Liver (tissue), 9 donors: Measurements from ENCODE around the gene SIDT2. TPM values are rescaled to one million over a fixed set of nuclear protein-coding genes. Genes with fewer than 3 reads are reported as not detected.
A peak's percentile ranks its signal among the peaks of the same experiment; 100 is the strongest.

Source experiments
- DNase-seq: peaks from one replicate; pipeline ENCODE4 v3.0.0-alpha.2; 2017; ENCODE audit warnings: low spot score
- H3K27ac ChIP-seq, 2 donors: one replicate each; pipeline ENCODE4 v1.7.0; 2013; ENCODE audit warnings: inconsistent platforms in 2 of 2, low read length in 2 of 2, control low read depth in 1 of 2, low read depth in 1 of 2, mild to moderate bottlenecking in 1 of 2
- H3K27me3 ChIP-seq, 4 donors: one replicate each; pipeline versions ENCODE4 v1.6.1 to v1.7.0; 2013; ENCODE audit warnings: low read length in 3 of 4, inconsistent platforms in 1 of 4, mild to moderate bottlenecking in 1 of 4, moderate library complexity in 1 of 4; ENCODE audit not compliant: control insufficient read depth in 4 of 4, insufficient read depth in 4 of 4
- H3K36me3 ChIP-seq, 4 donors: one replicate each; pipeline versions ENCODE4 v1.6.1 to v1.7.0; 2013; ENCODE audit warnings: low read length in 3 of 4, mild to moderate bottlenecking in 3 of 4, low read depth in 1 of 4, moderate library complexity in 1 of 4; ENCODE audit not compliant: control insufficient read depth in 4 of 4, insufficient read depth in 3 of 4
- H3K4me1 ChIP-seq, 4 donors: one replicate each; pipeline versions ENCODE4 v1.6.1 to v1.7.0; 2013; ENCODE audit warnings: low read length in 3 of 4, mild to moderate bottlenecking in 3 of 4, moderate library complexity in 1 of 4; ENCODE audit not compliant: control insufficient read depth in 4 of 4, insufficient read depth in 4 of 4
- H3K4me3 ChIP-seq, 3 donors: one replicate each; pipeline versions ENCODE4 v1.6.1 to v1.7.0; 2013; ENCODE audit warnings: low read length in 3 of 3, control low read depth in 1 of 3, low read depth in 1 of 3, mild to moderate bottlenecking in 1 of 3
- H3K9ac ChIP-seq, 2 donors: one replicate each; pipeline ENCODE4 v1.7.0; 2013; ENCODE audit warnings: low read length in 2 of 2, mild to moderate bottlenecking in 2 of 2, moderate library complexity in 2 of 2, control low read depth in 1 of 2, low read depth in 1 of 2
- H3K9me3 ChIP-seq, 4 donors: one replicate each; pipeline versions ENCODE4 v1.6.1 to v1.7.0; 2013; ENCODE audit warnings: low read length in 3 of 4; ENCODE audit not compliant: control insufficient read depth in 4 of 4
- CTCF ChIP-seq: fragments of 150-350 bp; IDR thresholded peaks from 2 replicates; pipeline ENCODE4 v1.5.1; 2017; ENCODE audit warnings: improper control_type of control experiment, low read depth, low read length; ENCODE audit not compliant: missing input control
- EGR1 ChIP-seq, 2 donors: IDR thresholded peaks; 2 replicates each; pipeline ENCODE4 v1.6.1; 2016 to 2018; ENCODE audit warnings: antibody characterized with exemption in 2 of 2, low read depth in 2 of 2
- FOXA1 ChIP-seq: IDR thresholded peaks from 2 replicates; pipeline ENCODE4 v1.6.1; 2016; ENCODE audit warnings: antibody characterized with exemption
- FOXA2 ChIP-seq: IDR thresholded peaks from 2 replicates; pipeline ENCODE4 v1.6.1; 2016; ENCODE audit warnings: antibody characterized with exemption
- HNF4A ChIP-seq, 2 donors: conservative IDR thresholded peaks; 2 replicates each; pipeline ENCODE4 v1.6.1; 2016; ENCODE audit warnings: antibody characterized with exemption in 2 of 2, mild to moderate bottlenecking in 2 of 2
- HNF4G ChIP-seq: IDR thresholded peaks from 2 replicates; pipeline ENCODE4 v1.6.1; 2016; ENCODE audit warnings: antibody characterized with exemption
- JUND ChIP-seq, 2 donors: IDR thresholded peaks; 2 replicates each; pipeline ENCODE4 v1.6.1; 2016; ENCODE audit warnings: antibody characterized with exemption in 2 of 2
- NR2F2 ChIP-seq: IDR thresholded peaks from 2 replicates; pipeline ENCODE4 v1.6.1; 2016; ENCODE audit warnings: antibody characterized with exemption
- RAD21 ChIP-seq, 2 donors: IDR thresholded peaks; 2 replicates each; pipeline ENCODE4 v1.6.1; 2016; ENCODE audit warnings: antibody characterized with exemption in 2 of 2, mild to moderate bottlenecking in 2 of 2
- RXRA ChIP-seq, 2 donors: IDR thresholded peaks; 2 replicates each; pipeline ENCODE4 v1.6.1; 2017 to 2018; ENCODE audit warnings: antibody characterized with exemption in 2 of 2, mild to moderate bottlenecking in 1 of 2
- SP1 ChIP-seq: IDR thresholded peaks from 2 replicates; pipeline ENCODE4 v1.6.1; 2018; ENCODE audit warnings: antibody characterized with exemption, mild to moderate bottlenecking
- YY1 ChIP-seq: IDR thresholded peaks from 2 replicates; pipeline ENCODE4 v1.6.1; 2016; ENCODE audit warnings: antibody characterized with exemption, mild to moderate bottlenecking
- ZBTB33 ChIP-seq: IDR thresholded peaks from 2 replicates; pipeline ENCODE4 v1.6.1; 2016; ENCODE audit warnings: antibody characterized with exemption
- WGBS: extraction: QIAGEN DNeasy Blood & Tissue Kit; methylation state at CpG from one replicate; pipeline ENCODE4 v1.1.7; 2013; 5-methylcytosine and 5-hydroxymethylcytosine counted together
- polyA plus RNA-seq, 2 donors: library from polyadenylated mRNA; stranded (reverse) in 1 of 2; unstranded in 1 of 2; fragments of 200-250 nt in 1 of 2; fragments of >200 nt in 1 of 2; fragmentation: Nextera tagmentation in 1 of 2; extraction: Ambion mirVana in 1 of 2; gene quantifications; one replicate each; pipeline versions ENCODE4 v1.2.1 to v1.2.3, GENCODE V29; 2013 to 2015
- total RNA-seq, 2 donors: library from RNA; depleted of rRNA; stranded (reverse); fragments of >200 nt; gene quantifications; one replicate each; pipeline ENCODE4 v1.2.3, GENCODE V29; 2014
- TF ChIP-seq, protein P1 (sequence below): IDR thresholded peaks from 2 replicates; pipeline ENCODE4 v1.6.1; 2016; ENCODE audit warnings: antibody characterized with exemption, mild to moderate bottlenecking
- TF ChIP-seq, protein P2 (sequence below): IDR thresholded peaks from 2 replicates; pipeline ENCODE4 v1.6.1; 2016; ENCODE audit warnings: antibody characterized with exemption
- donor health status: healthy.
- donor health status: healthy.
- donor health status: healthy.
- donor health status: healthy.
- donor health status: healthy.

Gene SIDT2
- total and polyA plus RNA-seq, 4 donors: 11.2 to 42.9 (median 22.4) TPM

DNA sequence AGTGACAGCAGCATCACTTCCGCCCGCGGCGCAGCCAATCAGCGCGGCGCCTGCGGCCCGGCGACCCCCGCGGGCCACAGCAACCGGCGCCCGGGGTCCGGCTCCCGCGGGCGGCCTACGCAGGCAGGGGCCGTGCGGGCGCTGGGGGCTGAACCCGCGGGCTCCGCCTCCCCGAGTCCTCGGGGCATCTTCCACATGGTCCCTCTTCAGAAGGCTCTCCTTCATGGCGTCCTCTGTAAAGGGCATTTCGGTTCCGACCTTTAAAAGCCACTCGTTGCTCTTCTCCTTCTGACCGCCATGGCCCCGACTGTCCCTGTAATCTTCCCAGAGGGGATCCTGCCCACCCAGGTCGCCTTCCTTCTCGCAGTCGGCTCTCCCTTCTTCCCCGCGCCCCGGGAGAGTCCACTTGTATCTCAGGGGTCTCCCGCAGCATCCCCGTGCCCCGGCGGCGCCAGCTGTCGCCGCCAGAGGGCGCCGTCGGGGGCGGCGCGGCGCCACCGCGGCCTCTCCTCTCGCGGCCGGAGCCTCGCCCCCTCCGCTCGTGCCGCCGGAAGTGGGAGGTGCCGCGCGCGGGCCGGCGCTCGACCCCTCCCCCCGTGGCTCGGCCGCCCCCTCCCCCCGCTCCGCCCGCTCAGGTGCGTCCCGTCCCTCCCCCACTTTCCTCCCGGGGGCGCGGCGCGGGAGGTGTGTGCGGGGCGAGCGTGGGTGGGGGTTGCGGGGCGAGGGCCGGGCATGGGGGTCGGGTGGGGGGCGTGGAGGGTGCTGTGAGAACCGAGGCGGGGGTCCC is 53.7 kb downstream of the SIDT2 start, which contains the start of gene RNF214 (continued):
- TF ChIP-seq, protein P1, sequence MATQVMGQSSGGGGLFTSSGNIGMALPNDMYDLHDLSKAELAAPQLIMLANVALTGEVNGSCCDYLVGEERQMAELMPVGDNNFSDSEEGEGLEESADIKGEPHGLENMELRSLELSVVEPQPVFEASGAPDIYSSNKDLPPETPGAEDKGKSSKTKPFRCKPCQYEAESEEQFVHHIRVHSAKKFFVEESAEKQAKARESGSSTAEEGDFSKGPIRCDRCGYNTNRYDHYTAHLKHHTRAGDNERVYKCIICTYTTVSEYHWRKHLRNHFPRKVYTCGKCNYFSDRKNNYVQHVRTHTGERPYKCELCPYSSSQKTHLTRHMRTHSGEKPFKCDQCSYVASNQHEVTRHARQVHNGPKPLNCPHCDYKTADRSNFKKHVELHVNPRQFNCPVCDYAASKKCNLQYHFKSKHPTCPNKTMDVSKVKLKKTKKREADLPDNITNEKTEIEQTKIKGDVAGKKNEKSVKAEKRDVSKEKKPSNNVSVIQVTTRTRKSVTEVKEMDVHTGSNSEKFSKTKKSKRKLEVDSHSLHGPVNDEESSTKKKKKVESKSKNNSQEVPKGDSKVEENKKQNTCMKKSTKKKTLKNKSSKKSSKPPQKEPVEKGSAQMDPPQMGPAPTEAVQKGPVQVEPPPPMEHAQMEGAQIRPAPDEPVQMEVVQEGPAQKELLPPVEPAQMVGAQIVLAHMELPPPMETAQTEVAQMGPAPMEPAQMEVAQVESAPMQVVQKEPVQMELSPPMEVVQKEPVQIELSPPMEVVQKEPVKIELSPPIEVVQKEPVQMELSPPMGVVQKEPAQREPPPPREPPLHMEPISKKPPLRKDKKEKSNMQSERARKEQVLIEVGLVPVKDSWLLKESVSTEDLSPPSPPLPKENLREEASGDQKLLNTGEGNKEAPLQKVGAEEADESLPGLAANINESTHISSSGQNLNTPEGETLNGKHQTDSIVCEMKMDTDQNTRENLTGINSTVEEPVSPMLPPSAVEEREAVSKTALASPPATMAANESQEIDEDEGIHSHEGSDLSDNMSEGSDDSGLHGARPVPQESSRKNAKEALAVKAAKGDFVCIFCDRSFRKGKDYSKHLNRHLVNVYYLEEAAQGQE: no peak

DNA sequence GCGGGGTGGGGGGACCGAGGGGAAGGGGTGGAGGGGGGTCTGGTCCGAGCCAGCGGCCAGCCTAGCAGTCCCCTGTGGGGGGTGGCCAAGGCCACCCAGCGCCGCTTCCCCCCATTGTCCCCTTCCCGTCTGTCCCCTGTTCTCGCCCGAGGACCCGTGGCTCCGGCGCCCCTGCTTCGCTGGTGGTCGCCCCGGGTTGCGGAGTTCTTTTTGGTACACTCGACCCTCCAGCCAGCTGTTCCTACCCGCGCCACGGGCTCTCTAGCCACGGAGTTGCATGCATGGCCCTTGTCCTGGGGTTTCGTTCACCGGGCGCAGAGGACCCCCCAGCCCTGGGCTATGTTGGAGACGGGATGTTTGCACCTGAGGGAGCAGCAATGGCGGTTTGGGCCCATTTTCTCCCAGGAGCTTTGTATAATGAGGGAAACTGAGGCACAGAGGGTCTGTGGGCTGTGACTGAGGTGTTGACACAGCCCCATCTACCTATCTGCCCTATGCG is 54.4 kb downstream of the SIDT2 start:
- no peak for DNase-seq
- peaks cover 3 to 26% (median 20%) of the 10 kb centered on the region in 4 donors for H3K4me1 ChIP-seq
- H3K9ac ChIP-seq: peak overlapping the region; percentile 8 to 32
- TF ChIP-seq ZBTB33 (no peak), NR2F2 (no peak)
- WGBS: 2% methylated on average over 27 of the region's 27 CpGs
- peak overlapping the region; percentile 39 to 59 for H3K27ac ChIP-seq
- peak overlapping the region; percentile 70 to 83 (median 82) for H3K4me3 ChIP-seq
- H3K36me3 ChIP-seq: peaks cover 5 to 14% (median 9%) of the 10 kb centered on the region in 4 donors
- no peaks in the 10 kb centered on the region for H3K9me3 ChIP-seq
- H3K27me3 ChIP-seq: no peaks in the 10 kb centered on the region

- no peak overlapping the region for H3K4me3 ChIP-seq
- no peak overlapping the region for H3K27ac ChIP-seq
- WGBS: 95% methylated on average over 5 of the region's 5 CpGs
- peaks cover 2 to 21% (median 10%) of the 10 kb centered on the region in 4 donors for H3K36me3 ChIP-seq
- peaks cover 0 to 5% (median 4%) of the 10 kb centered on the region in 4 donors for H3K4me1 ChIP-seq
- H3K9me3 ChIP-seq: no peaks in the 10 kb centered on the region
- no peak overlapping the region for H3K9ac ChIP-seq
- DNase-seq: no peak
- H3K27me3 ChIP-seq: no peaks in the 10 kb centered on the region
- TF ChIP-seq ZBTB33 (no peak), RAD21 (IDR thresholded peaks at IDR 0.05) (no peak), HNF4A (conservative IDR thresholded peaks at IDR 0.05) (no peak), SP1 (no peak), CTCF (no peak), NR2F2 (no peak), YY1 (no peak), EGR1 (IDR thresholded peaks at IDR 0.05; ENCODE audit: low read depth in 2 of 2) (no peak), FOXA2 (no peak), RXRA (IDR thresholded peaks at IDR 0.05) (no peak), JUND (IDR thresholded peaks at IDR 0.05) (no peak), HNF4G (no peak), FOXA1 (no peak)
- TF ChIP-seq, protein P2, sequence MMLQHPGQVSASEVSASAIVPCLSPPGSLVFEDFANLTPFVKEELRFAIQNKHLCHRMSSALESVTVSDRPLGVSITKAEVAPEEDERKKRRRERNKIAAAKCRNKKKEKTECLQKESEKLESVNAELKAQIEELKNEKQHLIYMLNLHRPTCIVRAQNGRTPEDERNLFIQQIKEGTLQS: no peak
- TF ChIP-seq, protein P1: no peak
These were observed 59.7 kb downstream of the SIDT2 start for GRCh38 chr11:117238221-117238620.
